Stimulated activated CD8-positive, alpha-beta memory T cell treated with anti-CD3 and anti-CD28 coated beads, Interleukin-2, amount 100 ng/mL, for 48 hours (primary cell): ENCODE measurements around the gene PTGIS.

Experiments
- DNase-seq, 2 donors: peaks; one replicate each; pipeline ENCODE4 v3.0.0-alpha.2; 2020; ENCODE audit warnings: low read depth in 2 of 2

Gene PTGIS

GRCh38 chr20:49560186-49560585, 7.8 kb downstream of the PTGIS start:
- DNase-seq: no peak

- no peak for DNase-seq
Measured at GRCh38 chr20:49559411-49560081, 8.4 kb downstream of the PTGIS start.

GRCh38 chr20:49558826-49559225, 9.1 kb downstream of the PTGIS start:
- DNase-seq: no peak

- DNase-seq: no peak
Measured at GRCh38 chr20:49557449-49557848, 10.5 kb downstream of the PTGIS start.

- no peak for DNase-seq
Measured at GRCh38 chr20:49556621-49557020, 11.3 kb downstream of the PTGIS start.

GRCh38 chr20:49549801-49550551, 18.0 kb downstream of the PTGIS start:
- DNase-seq: no peak

GRCh38 chr20:49548371-49548947, 19.5 kb downstream of the PTGIS start:
- no peak for DNase-seq

- no peak for DNase-seq
Measured at GRCh38 chr20:49545572-49545971, 22.4 kb downstream of the PTGIS start.

- DNase-seq: no peak
Measured at GRCh38 chr20:49544535-49544934, 23.4 kb downstream of the PTGIS start.

- no peak for DNase-seq
Measured at GRCh38 chr20:49543858-49544437, 24.0 kb downstream of the PTGIS start.

GRCh38 chr20:49543071-49543857, 24.7 kb downstream of the PTGIS start:
- no peak for DNase-seq

- DNase-seq: no peak
Measured at GRCh38 chr20:49542514-49542991, 25.4 kb downstream of the PTGIS start.

- DNase-seq: peak; percentile 37 to 72
Measured at GRCh38 chr20:49541733-49542513, 26.0 kb downstream of the PTGIS start.

GRCh38 chr20:49540687-49541435, 27.1 kb downstream of the PTGIS start:
- no peak for DNase-seq

- DNase-seq: no peak
Measured at GRCh38 chr20:49540232-49540620, 27.7 kb downstream of the PTGIS start.

- no peak for DNase-seq
Measured at GRCh38 chr20:49539481-49540231, 28.3 kb downstream of the PTGIS start.

GRCh38 chr20:49538950-49539349, 29.0 kb downstream of the PTGIS start:
- no peak for DNase-seq

- peak; percentile 25 to 51 for DNase-seq
Measured at GRCh38 chr20:49534255-49534712, 33.7 kb downstream of the PTGIS start.

- no peak for DNase-seq
Measured at GRCh38 chr20:49532285-49532946, 35.5 kb downstream of the PTGIS start.
